ENCODE measurements around the gene OSBPL9.

The OSBPL9 gene

GRCh38 chr1:51716746-51717145 lies 99.9 kb downstream of the OSBPL9 start:
- in situ Hi-C loops (cut with HindIII; ENCODE audit: low pct_ligation_motif_present, low sequenced_read_pairs), result no loop called here
- Histone ChIP-seq H3K36me3 (replicated peaks) (no peaks in the 10 kb centered on the region), H3K27me3 (replicated peaks) (no peaks in the 10 kb centered on the region), H3K4me3 (ENCODE audit: low read depth, low read length) (no peak overlapping the region), H3K27ac (no peak overlapping the region)
- TF ChIP-seq CTCF (IDR thresholded peaks at IDR 0.05; ENCODE audit: low read depth, low read length, missing control alignments), result no peak
- DNase-seq, result no peak

GRCh38 chr1:51717842-51718241 lies 101.0 kb downstream of the OSBPL9 start:
- Histone ChIP-seq H3K27ac (no peak overlapping the region), H3K27me3 (replicated peaks) (no peaks in the 10 kb centered on the region), H3K4me3 (ENCODE audit: low read depth, low read length) (no peak overlapping the region), H3K36me3 (replicated peaks) (no peaks in the 10 kb centered on the region)
- DNase-seq, result no peak
- in situ Hi-C loops (cut with HindIII; ENCODE audit: low pct_ligation_motif_present, low sequenced_read_pairs), result no loop called here
- no peak for TF ChIP-seq CTCF (IDR thresholded peaks at IDR 0.05; ENCODE audit: low read depth, low read length, missing control alignments)

- in situ Hi-C loops (cut with HindIII; ENCODE audit: low pct_ligation_motif_present, low sequenced_read_pairs), result no loop called here
- H3K27ac ChIP-seq, result no peak overlapping the region
- no peak overlapping the region for H3K4me3 ChIP-seq (ENCODE audit: low read depth, low read length)
- H3K27me3 ChIP-seq (replicated peaks), result no peaks in the 10 kb centered on the region
- TF ChIP-seq CTCF (IDR thresholded peaks at IDR 0.05; ENCODE audit: low read depth, low read length, missing control alignments), result no peak
- no peak for DNase-seq
- H3K36me3 ChIP-seq (replicated peaks), result no peaks in the 10 kb centered on the region
These were observed 102.3 kb downstream of the OSBPL9 start for GRCh38 chr1:51719146-51719545.

GRCh38 chr1:51724797-51725196 lies 107.9 kb downstream of the OSBPL9 start:
- in situ Hi-C loops (cut with HindIII; ENCODE audit: low pct_ligation_motif_present, low sequenced_read_pairs), result no loop called here

GRCh38 chr1:51726051-51726450 lies 109.2 kb downstream of the OSBPL9 start:
- H3K27ac ChIP-seq, result no peak overlapping the region
- H3K27me3 ChIP-seq (replicated peaks), result no peaks in the 10 kb centered on the region
- no peak for TF ChIP-seq CTCF (IDR thresholded peaks at IDR 0.05; ENCODE audit: low read depth, low read length, missing control alignments)
- no peak for DNase-seq
- no peak overlapping the region for H3K4me3 ChIP-seq (ENCODE audit: low read depth, low read length)
- in situ Hi-C loops (cut with HindIII; ENCODE audit: low pct_ligation_motif_present, low sequenced_read_pairs), result no loop called here
- no peaks in the 10 kb centered on the region for H3K36me3 ChIP-seq (replicated peaks)

More at GRCh38 chr1:51724797-51725196, 107.9 kb downstream of the OSBPL9 start:
- no peak for TF ChIP-seq CTCF (IDR thresholded peaks at IDR 0.05; ENCODE audit: low read depth, low read length, missing control alignments)
- H3K36me3 ChIP-seq (replicated peaks), result no peaks in the 10 kb centered on the region
- no peaks in the 10 kb centered on the region for H3K27me3 ChIP-seq (replicated peaks)
- H3K4me3 ChIP-seq (ENCODE audit: low read depth, low read length), result no peak overlapping the region
- no peak for DNase-seq
- H3K27ac ChIP-seq, result no peak overlapping the region

GRCh38 chr1:51726544-51727225 lies 109.8 kb downstream of the OSBPL9 start:
- TF ChIP-seq CTCF (IDR thresholded peaks at IDR 0.05; ENCODE audit: low read depth, low read length, missing control alignments), result no peak
- Histone ChIP-seq H3K27ac (no peak overlapping the region), H3K36me3 (replicated peaks) (no peaks in the 10 kb centered on the region), H3K4me3 (ENCODE audit: low read depth, low read length) (no peak overlapping the region), H3K27me3 (replicated peaks) (no peaks in the 10 kb centered on the region)
- in situ Hi-C loops (cut with HindIII; ENCODE audit: low pct_ligation_motif_present, low sequenced_read_pairs), result no loop called here
- DNase-seq, result no peak
